Measurements from ENCODE around the gene SLIT3.

DNA sequence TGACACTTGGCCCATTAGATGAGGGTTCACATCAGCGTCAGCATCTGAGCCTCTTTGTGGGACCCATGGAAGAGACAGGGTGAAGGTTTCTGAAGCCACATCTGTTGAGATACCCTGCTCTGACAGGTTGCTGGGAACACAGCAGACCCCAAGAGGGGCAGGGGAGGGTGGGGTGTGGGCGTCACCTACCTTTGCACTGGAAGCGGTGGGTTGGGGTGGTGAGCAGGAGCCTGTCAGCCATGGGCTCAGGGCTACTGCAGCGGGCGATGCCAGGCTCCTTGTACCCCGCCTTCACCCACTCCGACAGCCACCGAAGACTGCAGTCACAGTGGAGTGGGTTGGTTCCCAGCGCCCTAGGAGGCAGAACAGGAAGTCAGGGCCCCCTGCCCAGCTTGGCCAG lies 590.2 kb downstream of the SLIT3 start:
- TF ChIP-seq, protein P1, sequence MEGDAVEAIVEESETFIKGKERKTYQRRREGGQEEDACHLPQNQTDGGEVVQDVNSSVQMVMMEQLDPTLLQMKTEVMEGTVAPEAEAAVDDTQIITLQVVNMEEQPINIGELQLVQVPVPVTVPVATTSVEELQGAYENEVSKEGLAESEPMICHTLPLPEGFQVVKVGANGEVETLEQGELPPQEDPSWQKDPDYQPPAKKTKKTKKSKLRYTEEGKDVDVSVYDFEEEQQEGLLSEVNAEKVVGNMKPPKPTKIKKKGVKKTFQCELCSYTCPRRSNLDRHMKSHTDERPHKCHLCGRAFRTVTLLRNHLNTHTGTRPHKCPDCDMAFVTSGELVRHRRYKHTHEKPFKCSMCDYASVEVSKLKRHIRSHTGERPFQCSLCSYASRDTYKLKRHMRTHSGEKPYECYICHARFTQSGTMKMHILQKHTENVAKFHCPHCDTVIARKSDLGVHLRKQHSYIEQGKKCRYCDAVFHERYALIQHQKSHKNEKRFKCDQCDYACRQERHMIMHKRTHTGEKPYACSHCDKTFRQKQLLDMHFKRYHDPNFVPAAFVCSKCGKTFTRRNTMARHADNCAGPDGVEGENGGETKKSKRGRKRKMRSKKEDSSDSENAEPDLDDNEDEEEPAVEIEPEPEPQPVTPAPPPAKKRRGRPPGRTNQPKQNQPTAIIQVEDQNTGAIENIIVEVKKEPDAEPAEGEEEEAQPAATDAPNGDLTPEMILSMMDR (IDR thresholded peaks at IDR 0.05; ENCODE audit: extremely low read depth in 1 of 2, insufficient read depth in 1 of 2, low read depth in 1 of 2, low read length in 2 of 2): no peak
- TF ChIP-seq POLR2A (IDR thresholded peaks at IDR 0.05; ENCODE audit: low read depth, low read length) (no peak), POLR2AphosphoS5 (IDR thresholded peaks at IDR 0.05; ENCODE audit: insufficient read depth, low read depth, low read length) (no peak), MYC (IDR thresholded peaks at IDR 0.05; ENCODE audit: low read depth, low read length) (no peak), FOS (IDR thresholded peaks at IDR 0.05; ENCODE audit: borderline replicate concordance, insufficient read depth, low read length) (no peak), EZH2 (IDR thresholded peaks at IDR 0.05; ENCODE audit: borderline replicate concordance, low read depth, low read length, severe bottlenecking) (no peak), GATA2 (IDR thresholded peaks at IDR 0.05; ENCODE audit: insufficient read depth, insufficient read length, low read depth, low read length) (no peak), JUN (IDR thresholded peaks at IDR 0.05; ENCODE audit: borderline replicate concordance, insufficient read depth, insufficient read length, low read depth) (no peak)
- TF ChIP-seq, protein P2, sequence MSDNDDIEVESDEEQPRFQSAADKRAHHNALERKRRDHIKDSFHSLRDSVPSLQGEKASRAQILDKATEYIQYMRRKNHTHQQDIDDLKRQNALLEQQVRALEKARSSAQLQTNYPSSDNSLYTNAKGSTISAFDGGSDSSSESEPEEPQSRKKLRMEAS (IDR thresholded peaks at IDR 0.05; ENCODE audit: insufficient read depth, insufficient read length): no peak
